Activated CD8-positive, alpha-beta memory T cell treated with anti-CD3 and anti-CD28 coated beads for 24 hours (primary cell): ENCODE data around the gene WDR91.
"Not testable (repeated sequence)": the region's sequence is repeated elsewhere in the genome, so short reads cannot be mapped to it uniquely, and the experiment has no call there.

Source experiments
- DNase-seq: peaks from one replicate; pipeline ENCODE4 v3.0.0-alpha.2; 2020

The WDR91 gene

GRCh38 chr7:135232720-135233119, 21.4 kb upstream of the WDR91 start:
- peak; percentile 56 for DNase-seq

- DNase-seq: peak; percentile 21
These were observed 20.8 kb upstream of the WDR91 start for GRCh38 chr7:135232087-135232486.

- no peak for DNase-seq
These were observed 20.4 kb upstream of the WDR91 start for GRCh38 chr7:135231686-135232085.

GRCh38 chr7:135224027-135224426, 12.7 kb upstream of the WDR91 start:
- DNase-seq: no peak

GRCh38 chr7:135217645-135218509, 6.6 kb upstream of the WDR91 start:
- no peak for DNase-seq

- no peak for DNase-seq
These were observed 4.4 kb upstream of the WDR91 start for GRCh38 chr7:135215698-135216097.

- DNase-seq: no peak
These were observed 3.9 kb upstream of the WDR91 start for GRCh38 chr7:135215180-135215579.

GRCh38 chr7:135213831-135214230, 2.5 kb upstream of the WDR91 start:
- no peak for DNase-seq

- DNase-seq: not testable (repeated sequence)
These were observed 790 bp upstream of the WDR91 start for GRCh38 chr7:135211946-135212685.

- no peak for DNase-seq
These were observed 493 bp downstream of the WDR91 start for GRCh38 chr7:135210888-135211178.

GRCh38 chr7:135209225-135209834, 2.0 kb downstream of the WDR91 start:
- no peak for DNase-seq

- DNase-seq: no peak
These were observed 3.1 kb downstream of the WDR91 start for GRCh38 chr7:135208102-135208793.

- DNase-seq: peak; percentile 50
These were observed 3.8 kb downstream of the WDR91 start for GRCh38 chr7:135207406-135208101.

GRCh38 chr7:135206941-135207391, 4.4 kb downstream of the WDR91 start:
- no peak for DNase-seq

GRCh38 chr7:135205850-135206249, 5.5 kb downstream of the WDR91 start:
- DNase-seq: no peak

- no peak for DNase-seq
These were observed 6.5 kb downstream of the WDR91 start for GRCh38 chr7:135204876-135205275.

GRCh38 chr7:135204341-135204749, 7.0 kb downstream of the WDR91 start:
- DNase-seq: no peak

GRCh38 chr7:135201350-135201749, 10.0 kb downstream of the WDR91 start:
- DNase-seq: no peak

GRCh38 chr7:135200821-135201331, 10.4 kb downstream of the WDR91 start:
- DNase-seq: peak; percentile 7

- DNase-seq: peak; percentile 21
These were observed 11.9 kb downstream of the WDR91 start for GRCh38 chr7:135199439-135199838.

GRCh38 chr7:135197906-135198655, 13.2 kb downstream of the WDR91 start:
- peak; percentile 45 for DNase-seq

- peak; percentile 24 for DNase-seq
These were observed 14.0 kb downstream of the WDR91 start for GRCh38 chr7:135197343-135197742.
